ENCODE data around the gene ZNF555. TPM values are rescaled to one million over a fixed set of nuclear protein-coding genes. Genes with fewer than 3 reads are reported as not detected.

The ZNF555 gene
- total RNA-seq, 4 donors from 2014 or later, result 1.9 to 5.5 (median 2.7) TPM

GRCh38 chr19:2845107-2845506 lies 3.8 kb downstream of the ZNF555 start:
- Histone ChIP-seq H3K36me3 (no peaks in the 10 kb centered on the region), H3K4me1 (peaks cover 16 to 29% of the 10 kb centered on the region in 2 donors), H3K9me3 (peaks cover 0 to 9% (median 0%) of the 10 kb centered on the region in 3 donors), H3K27me3 (no peaks in the 10 kb centered on the region), H3K27ac (peak overlapping the region in 3 of 4 donors; percentile 20 to 79 (median 77)), H3K4me3 (no peak overlapping the region)
- in situ Hi-C loops (cut with MboI; ENCODE audit: low sequenced_read_pairs in 4 of 4), result no loop called here
- no peak for ATAC-seq
- no peak for DNase-seq
- no peak for TF ChIP-seq CTCF (IDR thresholded peaks at IDR 0.05 in 4 of 5, conservative IDR thresholded peaks at IDR 0.05 in 1 of 5)
- TF ChIP-seq POLR2A (IDR thresholded peaks at IDR 0.05), result no peak
- intact Hi-C loops (cut with DNase I; ENCODE audit: low total_unique reads), result no loop called here

- H3K9me3 ChIP-seq, result peaks cover 0 to 17% (median 0%) of the 10 kb centered on the region in 3 donors
- peak overlapping the region in 1 of 4 donors; percentile 2 for H3K4me3 ChIP-seq
- no peak for TF ChIP-seq CTCF (IDR thresholded peaks at IDR 0.05 in 4 of 5, conservative IDR thresholded peaks at IDR 0.05 in 1 of 5)
- no peak for TF ChIP-seq POLR2A (IDR thresholded peaks at IDR 0.05)
- DNase-seq (peak; percentile 27 to 28), ATAC-seq (peak; percentile 70 to 72)
- no peaks in the 10 kb centered on the region for H3K27me3 ChIP-seq
- intact Hi-C loops (cut with DNase I; ENCODE audit: low total_unique reads) (loop anchor here (2.0 kb wide), 1 partner anchor 54 kb away; the partner anchor contains the start of gene ZNF57), in situ Hi-C loops (cut with MboI; ENCODE audit: low sequenced_read_pairs in 4 of 4) (no loop called here)
- peaks cover 16 to 25% of the 10 kb centered on the region in 2 donors for H3K4me1 ChIP-seq
- H3K27ac ChIP-seq, result peak overlapping the region; percentile 36 to 79 (median 59)
- H3K36me3 ChIP-seq, result peaks cover 0 to 12% of the 10 kb centered on the region in 2 donors
These were observed 5.1 kb downstream of the ZNF555 start for GRCh38 chr19:2846180-2846894.

GRCh38 chr19:2847507-2847906 lies 6.2 kb downstream of the ZNF555 start:
- in situ Hi-C loops (cut with MboI; ENCODE audit: low sequenced_read_pairs in 4 of 4) (no loop called here), intact Hi-C loops (cut with DNase I; ENCODE audit: low total_unique reads) (loop anchor here (2.0 kb wide), 1 partner anchor 53 kb away; the partner anchor contains the start of gene ZNF57)
- ATAC-seq (no peak), DNase-seq (no peak)
- TF ChIP-seq CTCF (IDR thresholded peaks at IDR 0.05 in 4 of 5, conservative IDR thresholded peaks at IDR 0.05 in 1 of 5), result no peak
- Histone ChIP-seq H3K4me1 (peaks cover 10 to 19% of the 10 kb centered on the region in 2 donors), H3K27me3 (no peaks in the 10 kb centered on the region), H3K4me3 (no peak overlapping the region), H3K36me3 (peaks cover 4 to 24% of the 10 kb centered on the region in 2 donors), H3K27ac (peak overlapping the region; percentile 36 to 79 (median 59)), H3K9me3 (peaks cover 0 to 29% (median 6%) of the 10 kb centered on the region in 3 donors)

GRCh38 chr19:2848616-2849015 lies 7.3 kb downstream of the ZNF555 start:
- no peak for ATAC-seq
- Histone ChIP-seq H3K27me3 (no peaks in the 10 kb centered on the region), H3K36me3 (peaks cover 6 to 35% of the 10 kb centered on the region in 2 donors), H3K4me1 (peaks cover 6 to 18% of the 10 kb centered on the region in 2 donors), H3K4me3 (no peak overlapping the region), H3K9me3 (peaks cover 0 to 40% (median 17%) of the 10 kb centered on the region in 3 donors), H3K27ac (peak overlapping the region in 2 of 4 donors; percentile 14 to 79)
- in situ Hi-C loops (cut with MboI; ENCODE audit: low sequenced_read_pairs in 4 of 4) (no loop called here), intact Hi-C loops (cut with DNase I; ENCODE audit: low total_unique reads) (no loop called here)
- DNase-seq, result no peak
- TF ChIP-seq CTCF (IDR thresholded peaks at IDR 0.05 in 4 of 5, conservative IDR thresholded peaks at IDR 0.05 in 1 of 5), result no peak
- no peak for TF ChIP-seq POLR2A (IDR thresholded peaks at IDR 0.05)
